Body of pancreas (tissue), 4 donors: ENCODE measurements around the gene NT5DC3. TPM values are rescaled to one million over a fixed set of nuclear protein-coding genes. Genes with fewer than 3 reads are reported as not detected.

Experiments used
- ATAC-seq: fragments of 150-250 bp; one replicate; pipeline ENCODE4 v1.9.1; 2016
- DNase-seq, 4 donors: peaks; one replicate each; pipeline ENCODE4 v3.0.0-alpha.2; 2019
- H3K27ac ChIP-seq, 4 donors: fragments of 200-600 bp; sonication (generic); 1 replicate in 3 of 4; 2 replicates in 1 of 4; pipeline versions ENCODE4 v1.5.1 to v1.6.1; 2016 to 2019; ENCODE audit warnings: mild to moderate bottlenecking in 1 of 4, mixed read lengths in 1 of 4, moderate library complexity in 1 of 4
- H3K27me3 ChIP-seq, 2 donors: fragments of 200-600 bp; sonication (generic); one replicate each; pipeline ENCODE4 v1.6.0; 2016; ENCODE audit warnings: mild to moderate bottlenecking in 1 of 2
- H3K36me3 ChIP-seq, 2 donors: fragments of 200-600 bp; sonication (generic); replicated peaks in 1 of 2; 2 replicates each; pipeline ENCODE4 v1.5.1; 2016; ENCODE audit warnings: low read depth in 2 of 2; ENCODE audit not compliant: insufficient read depth in 1 of 2
- H3K4me1 ChIP-seq: fragments of 200-600 bp; sonication (generic); one replicate; pipeline ENCODE4 v1.6.0; 2016
- H3K4me3 ChIP-seq, 2 donors: fragments of 200-600 bp; sonication (generic); 1 replicate in 1 of 2; 2 replicates in 1 of 2; pipeline ENCODE4 v1.5.1; 2016 to 2019
- H3K9me3 ChIP-seq, 3 donors: fragments of 200-600 bp; sonication (generic); 1 replicate in 2 of 3; 2 replicates in 1 of 3; pipeline ENCODE4 v1.5.1; 2016
- CTCF ChIP-seq, 7 experiments: fragments of 450-650 bp in 4 of 7; fragments of 200-600 bp in 3 of 7; sonication (generic) in 3 of 7; IDR thresholded peaks; one replicate each; pipeline ENCODE4 v1.5.1; 2016 to 2019; ENCODE audit warnings: antibody characterized with exemption in 7 of 7
- POLR2A ChIP-seq, 3 donors: fragments of 450-650 bp; IDR thresholded peaks; one replicate each; pipeline ENCODE4 v1.6.1; 2016; ENCODE audit warnings: antibody characterized with exemption in 3 of 3, mild to moderate bottlenecking in 2 of 3
- WGBS, 2 donors: methylation state at CpG; one replicate each; pipeline ENCODE4 v1.1.5; 2017; 5-methylcytosine and 5-hydroxymethylcytosine counted together
- intact Hi-C: fragments of 100-400 bp; cut with DNase I; formaldehyde crosslinking; loops from one replicate; pipeline ENCODE4 v1.15.1; 2023
- total RNA-seq, 2 donors: library from RNA; depleted of rRNA; stranded (reverse); fragments of >200 nt; gene quantifications; one replicate each; pipeline ENCODE4 v1.1.0, GENCODE V29; 2016

NT5DC3 gene
- total RNA-seq, 2 donors from 2014 or later = 5.2 to 14.5 TPM

- no peak for DNase-seq
- Histone ChIP-seq H3K27me3 (no peaks in the 10 kb centered on the region), H3K9me3 (no peaks in the 10 kb centered on the region), H3K4me1 (no peaks in the 10 kb centered on the region), H3K4me3 (no peak overlapping the region), H3K27ac (no peak overlapping the region), H3K36me3 (no peaks in the 10 kb centered on the region)
- intact Hi-C loops = no loop called here
- 88 to 94% methylated on average over 5 of the region's 5 CpGs for WGBS, 2 donors
- no peak for ATAC-seq
- no peak for TF ChIP-seq CTCF (IDR thresholded peaks at IDR 0.05)
These were observed 84.6 kb downstream of the NT5DC3 start for GRCh38 chr12:103756443-103756842.

DNA sequence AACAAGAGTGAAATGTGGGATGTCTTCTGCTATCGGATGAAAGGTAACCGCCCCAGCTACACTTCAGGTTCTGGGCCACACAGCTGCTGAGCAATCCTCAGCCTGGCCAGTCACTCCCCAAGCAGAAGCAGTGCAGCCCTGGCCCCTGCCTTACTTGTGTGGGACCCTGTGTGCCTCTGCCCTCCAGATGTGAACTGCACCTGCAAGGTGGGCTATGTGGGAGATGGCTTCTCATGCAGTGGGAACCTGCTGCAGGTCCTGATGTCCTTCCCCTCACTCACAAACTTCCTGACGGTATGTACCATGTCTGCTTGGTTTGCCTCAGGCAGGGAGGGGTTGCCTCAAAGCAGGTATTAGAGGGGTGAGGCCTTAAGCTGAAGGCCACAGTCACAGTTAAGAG is 85.6 kb downstream of the NT5DC3 start:
- no peak for ATAC-seq
- 50% methylated on average over 2 of the region's 3 CpGs for WGBS, 2 donors
- no peak overlapping the region for H3K27ac ChIP-seq

GRCh38 chr12:103751600-103751999 is 89.4 kb downstream of the NT5DC3 start:
- 54 to 60% methylated on average over 2 of the region's 2 CpGs for WGBS, 2 donors
- H3K27ac ChIP-seq = no peak overlapping the region
- no peaks in the 10 kb centered on the region for H3K4me1 ChIP-seq
- no peak overlapping the region for H3K4me3 ChIP-seq
- no peak for TF ChIP-seq CTCF (IDR thresholded peaks at IDR 0.05)
- no peak for TF ChIP-seq POLR2A (IDR thresholded peaks at IDR 0.05)
- no peak for DNase-seq
- ATAC-seq = no peak
- no peaks in the 10 kb centered on the region for H3K36me3 ChIP-seq
- H3K27me3 ChIP-seq = no peaks in the 10 kb centered on the region
- intact Hi-C loops = no loop called here
- H3K9me3 ChIP-seq = no peaks in the 10 kb centered on the region

More for the DNA sequence above, 85.6 kb downstream of the NT5DC3 start:
- intact Hi-C loops = no loop called here
- Histone ChIP-seq H3K4me1 (no peaks in the 10 kb centered on the region), H3K9me3 (no peaks in the 10 kb centered on the region), H3K4me3 (no peak overlapping the region), H3K36me3 (no peaks in the 10 kb centered on the region), H3K27me3 (no peaks in the 10 kb centered on the region)
- no peak for DNase-seq
- no peak for TF ChIP-seq CTCF (IDR thresholded peaks at IDR 0.05)
- TF ChIP-seq POLR2A (IDR thresholded peaks at IDR 0.05) = no peak

GRCh38 chr12:103751171-103751570 is 89.9 kb downstream of the NT5DC3 start:
- no peaks in the 10 kb centered on the region for H3K27me3 ChIP-seq
- no peaks in the 10 kb centered on the region for H3K9me3 ChIP-seq
- 86 to 92% methylated on average over 1 of the region's 1 CpG for WGBS, 2 donors
- H3K4me1 ChIP-seq = no peaks in the 10 kb centered on the region
- no peak for ATAC-seq
- no peak overlapping the region for H3K27ac ChIP-seq
- intact Hi-C loops = no loop called here
- H3K36me3 ChIP-seq = no peaks in the 10 kb centered on the region
- no peak for TF ChIP-seq CTCF (IDR thresholded peaks at IDR 0.05)
- no peak for TF ChIP-seq POLR2A (IDR thresholded peaks at IDR 0.05)
- DNase-seq = no peak
- H3K4me3 ChIP-seq = no peak overlapping the region

DNA sequence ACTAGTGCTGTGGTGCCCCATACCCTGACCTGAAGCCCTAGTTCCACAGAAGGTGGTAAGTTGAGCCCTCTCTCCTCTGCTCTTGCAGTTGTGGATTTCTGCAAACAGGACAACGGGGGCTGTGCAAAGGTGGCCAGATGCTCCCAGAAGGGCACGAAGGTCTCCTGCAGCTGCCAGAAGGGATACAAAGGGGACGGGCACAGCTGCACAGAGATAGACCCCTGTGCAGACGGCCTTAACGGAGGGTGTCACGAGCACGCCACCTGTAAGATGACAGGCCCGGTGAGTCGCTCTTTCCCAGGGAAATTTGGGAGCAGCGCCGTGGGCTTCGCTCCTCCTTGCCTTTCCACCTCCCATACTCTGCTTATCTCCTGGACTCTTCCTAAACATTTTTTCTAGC is 92.2 kb downstream of the NT5DC3 start:
- intact Hi-C loops = no loop called here
- TF ChIP-seq CTCF (IDR thresholded peaks at IDR 0.05) = no peak
- no peak for TF ChIP-seq POLR2A (IDR thresholded peaks at IDR 0.05)
- Histone ChIP-seq H3K27me3 (no peaks in the 10 kb centered on the region), H3K27ac (no peak overlapping the region), H3K4me1 (no peaks in the 10 kb centered on the region), H3K36me3 (no peaks in the 10 kb centered on the region), H3K9me3 (no peaks in the 10 kb centered on the region), H3K4me3 (no peak overlapping the region)
- ATAC-seq = no peak
- DNase-seq = no peak
- 81 to 91% methylated on average over 12 of the region's 12 CpGs for WGBS, 2 donors
